Measurements from ENCODE around the gene RHOH.

Gene RHOH

GRCh38 chr4:40238700-40239548 lies 42.1 kb downstream of the RHOH start:
- TF ChIP-seq EGR1 (IDR thresholded peaks at IDR 0.05) (no peak), FOXM1 (IDR thresholded peaks at IDR 0.05; ENCODE audit: borderline replicate concordance, low read depth) (no peak), TEAD4 (IDR thresholded peaks at IDR 0.05) (no peak), TCF12 (IDR thresholded peaks at IDR 0.05; ENCODE audit: low read depth) (no peak), ZBTB7A (IDR thresholded peaks at IDR 0.05; ENCODE audit: low read depth) (no peak), TAF1 (IDR thresholded peaks at IDR 0.05; ENCODE audit: low read depth) (no peak), EP300 (IDR thresholded peaks at IDR 0.05; ENCODE audit: borderline replicate concordance) (no peak), CEBPB (IDR thresholded peaks at IDR 0.05) (no peak)
- TF ChIP-seq, protein P1, sequence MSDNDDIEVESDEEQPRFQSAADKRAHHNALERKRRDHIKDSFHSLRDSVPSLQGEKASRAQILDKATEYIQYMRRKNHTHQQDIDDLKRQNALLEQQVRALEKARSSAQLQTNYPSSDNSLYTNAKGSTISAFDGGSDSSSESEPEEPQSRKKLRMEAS (IDR thresholded peaks at IDR 0.05): no peak
- TF ChIP-seq, protein P2, sequence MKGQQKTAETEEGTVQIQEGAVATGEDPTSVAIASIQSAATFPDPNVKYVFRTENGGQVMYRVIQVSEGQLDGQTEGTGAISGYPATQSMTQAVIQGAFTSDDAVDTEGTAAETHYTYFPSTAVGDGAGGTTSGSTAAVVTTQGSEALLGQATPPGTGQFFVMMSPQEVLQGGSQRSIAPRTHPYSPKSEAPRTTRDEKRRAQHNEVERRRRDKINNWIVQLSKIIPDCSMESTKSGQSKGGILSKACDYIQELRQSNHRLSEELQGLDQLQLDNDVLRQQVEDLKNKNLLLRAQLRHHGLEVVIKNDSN (IDR thresholded peaks at IDR 0.05): no peak

DNA sequence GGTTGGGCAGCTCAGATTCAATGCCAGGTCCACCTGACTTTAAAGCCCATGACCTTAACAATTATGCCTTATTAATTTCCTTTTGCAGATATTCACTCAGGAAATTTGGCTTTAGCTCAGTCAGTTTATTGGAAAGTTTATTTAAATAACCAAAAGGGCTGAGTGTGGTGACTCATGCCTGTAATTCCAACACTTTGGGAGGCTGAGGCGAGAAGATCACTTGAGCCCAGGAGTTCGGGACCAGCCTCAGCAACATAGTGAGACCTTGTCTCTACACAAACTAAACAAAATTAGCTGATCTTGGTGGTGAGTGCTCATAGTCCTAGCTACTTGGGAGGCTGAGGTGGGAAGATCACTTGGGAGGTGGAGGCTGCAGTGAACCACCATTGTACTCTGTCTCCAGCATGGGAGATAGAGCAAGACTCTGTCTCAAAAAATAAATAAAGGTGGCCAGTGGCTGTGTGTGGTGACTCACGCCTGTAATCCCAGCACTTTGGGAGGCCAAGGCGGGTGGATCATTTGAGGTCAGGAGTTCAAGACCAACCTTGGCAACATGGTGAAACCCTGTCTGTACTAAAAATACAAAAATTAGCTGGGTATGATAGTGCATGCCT lies 43.3 kb downstream of the RHOH start:
- TF ChIP-seq YY1 (IDR thresholded peaks at IDR 0.05; ENCODE audit: low read depth) (no peak), EP300 (IDR thresholded peaks at IDR 0.05; ENCODE audit: borderline replicate concordance) (no peak), CREB1 (IDR thresholded peaks at IDR 0.05; ENCODE audit: low read depth) (no peak), TAF1 (IDR thresholded peaks at IDR 0.05; ENCODE audit: low read depth) (no peak), CEBPB (IDR thresholded peaks at IDR 0.05) (no peak), REST (IDR thresholded peaks at IDR 0.05; ENCODE audit: low read depth) (no peak)
- TF ChIP-seq, protein P1 (IDR thresholded peaks at IDR 0.05): no peak

- TF ChIP-seq TAF1 (IDR thresholded peaks at IDR 0.05; ENCODE audit: low read depth) (no peak), NFIC (IDR thresholded peaks at IDR 0.05) (no peak), CREB1 (IDR thresholded peaks at IDR 0.05; ENCODE audit: low read depth) (no peak), TEAD4 (IDR thresholded peaks at IDR 0.05) (no peak), FOXM1 (IDR thresholded peaks at IDR 0.05; ENCODE audit: borderline replicate concordance, low read depth) (no peak), REST (IDR thresholded peaks at IDR 0.05; ENCODE audit: low read depth) (no peak), TCF12 (IDR thresholded peaks at IDR 0.05; ENCODE audit: low read depth) (no peak), CEBPB (IDR thresholded peaks at IDR 0.05) (no peak), ZBTB7A (IDR thresholded peaks at IDR 0.05; ENCODE audit: low read depth) (no peak), EP300 (IDR thresholded peaks at IDR 0.05; ENCODE audit: borderline replicate concordance) (no peak), EGR1 (IDR thresholded peaks at IDR 0.05) (no peak), RAD21 (IDR thresholded peaks at IDR 0.05; ENCODE audit: low read depth) (no peak), YY1 (IDR thresholded peaks at IDR 0.05; ENCODE audit: low read depth) (no peak)
- TF ChIP-seq, protein P1 (IDR thresholded peaks at IDR 0.05): no peak
- TF ChIP-seq, protein P2 (IDR thresholded peaks at IDR 0.05): no peak
Measured at GRCh38 chr4:40241026-40241425, 44.2 kb downstream of the RHOH start.

DNA sequence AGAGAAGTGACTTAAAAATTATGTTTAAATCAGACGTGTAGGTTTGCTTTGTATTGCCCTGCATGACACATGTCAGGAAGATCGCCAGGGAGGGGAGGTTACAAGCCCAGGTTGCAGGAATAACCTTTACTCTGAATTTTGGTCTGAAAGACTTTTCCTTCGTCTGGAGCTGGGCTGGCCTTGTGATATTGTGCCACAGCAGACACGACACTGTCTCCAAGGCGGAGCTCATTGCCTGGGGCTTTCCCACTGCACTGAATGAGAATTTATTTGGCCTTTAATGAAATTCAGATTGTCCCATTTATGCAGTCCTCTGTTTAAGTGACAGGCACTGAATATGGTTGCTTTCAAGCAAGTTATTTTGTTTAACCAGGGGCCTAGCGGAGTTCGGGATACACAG lies 45.1 kb downstream of the RHOH start:
- TF ChIP-seq TEAD4 (IDR thresholded peaks at IDR 0.05) (no peak), EGR1 (IDR thresholded peaks at IDR 0.05) (no peak), EP300 (IDR thresholded peaks at IDR 0.05; ENCODE audit: borderline replicate concordance) (no peak), FOXM1 (IDR thresholded peaks at IDR 0.05; ENCODE audit: borderline replicate concordance, low read depth) (no peak), RAD21 (IDR thresholded peaks at IDR 0.05; ENCODE audit: low read depth) (no peak), TAF1 (IDR thresholded peaks at IDR 0.05; ENCODE audit: low read depth) (no peak), TCF12 (IDR thresholded peaks at IDR 0.05; ENCODE audit: low read depth) (no peak), ZBTB7A (IDR thresholded peaks at IDR 0.05; ENCODE audit: low read depth) (no peak), CREB1 (IDR thresholded peaks at IDR 0.05; ENCODE audit: low read depth) (no peak), NFIC (IDR thresholded peaks at IDR 0.05) (no peak), REST (IDR thresholded peaks at IDR 0.05; ENCODE audit: low read depth) (no peak), YY1 (IDR thresholded peaks at IDR 0.05; ENCODE audit: low read depth) (no peak), CEBPB (IDR thresholded peaks at IDR 0.05) (no peak)
- TF ChIP-seq, protein P2 (IDR thresholded peaks at IDR 0.05): no peak
- TF ChIP-seq, protein P1 (IDR thresholded peaks at IDR 0.05): no peak
